Neuronal stem cell (in vitro differentiated cells): Measurements from ENCODE around the gene EMC10.

Source experiments
- DNase-seq: peaks from one replicate; pipeline ENCODE4 v3.0.0-alpha.2; 2013; ENCODE audit warnings: low spot score
- H2AFZ ChIP-seq: one replicate; pipeline ENCODE4 v1.6.1; 2013; ENCODE audit warnings: mild to moderate bottlenecking, low read length, inconsistent platforms
- H2AK5ac ChIP-seq: 2 replicates; pipeline ENCODE4 v1.6.1; 2013; ENCODE audit warnings: low read depth, mild to moderate bottlenecking, inconsistent platforms, low read length, moderate library complexity, mixed read lengths
- H2BK120ac ChIP-seq: 2 replicates; pipeline ENCODE4 v1.6.1; 2013; ENCODE audit warnings: low read depth, mild to moderate bottlenecking, inconsistent platforms, low read length, moderate library complexity, mixed read lengths
- H2BK12ac ChIP-seq: one replicate; pipeline ENCODE4 v1.6.1; 2013; ENCODE audit warnings: low read length, inconsistent platforms
- H2BK15ac ChIP-seq: 2 replicates; pipeline ENCODE4 v1.6.1; 2013; ENCODE audit warnings: mild to moderate bottlenecking, low read length, inconsistent platforms, mixed read lengths
- H2BK5ac ChIP-seq: one replicate; pipeline ENCODE4 v1.6.1; 2013; ENCODE audit warnings: inconsistent platforms, mild to moderate bottlenecking, low read length, moderate library complexity
- H3K14ac ChIP-seq: one replicate; pipeline ENCODE4 v1.6.1; 2013; ENCODE audit warnings: low read length, inconsistent platforms
- H3K18ac ChIP-seq: 2 replicates; pipeline ENCODE4 v1.6.1; 2013; ENCODE audit warnings: low read length, inconsistent platforms
- H3K23ac ChIP-seq: 2 replicates; pipeline ENCODE4 v1.6.1; 2013; ENCODE audit warnings: low read depth, mild to moderate bottlenecking, mixed read lengths, low read length, inconsistent platforms; ENCODE audit not compliant: poor library complexity
- H3K27ac ChIP-seq: replicated peaks from 3 replicates; pipeline ENCODE4 v1.5.1; 2013; ENCODE audit warnings: low read length, inconsistent platforms
- H3K27me3 ChIP-seq, 3 experiments: 2 replicates each; pipeline ENCODE4 v1.6.1; 2013; ENCODE audit warnings: low read length in 3 of 3, mild to moderate bottlenecking in 2 of 3, inconsistent platforms in 1 of 3, low read depth in 1 of 3, mixed read lengths in 1 of 3, moderate library complexity in 1 of 3; ENCODE audit not compliant: control insufficient read depth in 3 of 3, insufficient read depth in 3 of 3
- H3K36me3 ChIP-seq, 2 donors: replicated peaks in 1 of 2; 2 replicates each; pipeline ENCODE4 v1.6.1; 2013; ENCODE audit warnings: low read length in 2 of 2; ENCODE audit not compliant: control insufficient read depth in 2 of 2, insufficient read depth in 2 of 2
- H3K4ac ChIP-seq: 2 replicates; pipeline ENCODE4 v1.6.1; 2013; ENCODE audit warnings: inconsistent platforms, mild to moderate bottlenecking, low read length, moderate library complexity
- H3K4me1 ChIP-seq, 2 donors: 1 replicate in 1 of 2; 2 replicates in 1 of 2; pipeline ENCODE4 v1.6.1; 2013; ENCODE audit warnings: low read length in 2 of 2, low read depth in 1 of 2; ENCODE audit not compliant: control insufficient read depth in 2 of 2, insufficient read depth in 1 of 2
- H3K4me2 ChIP-seq: one replicate; pipeline ENCODE4 v1.6.1; 2013; ENCODE audit warnings: mild to moderate bottlenecking, low read length, inconsistent platforms; ENCODE audit not compliant: insufficient read depth, poor library complexity, severe bottlenecking
- H3K4me3 ChIP-seq, 2 donors: 2 replicates each; pipeline ENCODE4 v1.5.1; 2013; ENCODE audit warnings: low read length in 2 of 2, mild to moderate bottlenecking in 2 of 2, inconsistent platforms in 1 of 2, moderate library complexity in 1 of 2
- H3K79me1 ChIP-seq: one replicate; pipeline ENCODE4 v1.6.1; 2013; ENCODE audit warnings: low read depth, mild to moderate bottlenecking, inconsistent platforms, low read length, moderate library complexity
- H3K9ac ChIP-seq: one replicate; pipeline ENCODE4 v1.6.1; 2013; ENCODE audit warnings: mild to moderate bottlenecking, low read depth, low read length, inconsistent platforms; ENCODE audit not compliant: poor library complexity
- H3K9me3 ChIP-seq, 2 donors: replicated peaks in 1 of 2; 2 replicates each; pipeline versions ENCODE3 to v1.6.1; 2013; ENCODE audit warnings: low read length in 2 of 2, mild to moderate bottlenecking in 2 of 2, inconsistent platforms in 1 of 2, low read depth in 1 of 2, mixed read lengths in 1 of 2, moderate library complexity in 1 of 2; ENCODE audit not compliant: control insufficient read depth in 2 of 2, insufficient read depth in 1 of 2
- H4K8ac ChIP-seq: one replicate; pipeline ENCODE4 v1.6.1; 2013; ENCODE audit warnings: low read depth, mild to moderate bottlenecking, inconsistent platforms, low read length, moderate library complexity
- H4K91ac ChIP-seq: one replicate; pipeline ENCODE4 v1.6.1; 2013; ENCODE audit warnings: low read length, low read depth, mild to moderate bottlenecking, inconsistent platforms; ENCODE audit not compliant: poor library complexity
- WGBS, 2 donors: extraction: QIAGEN DNeasy Blood & Tissue Kit; methylation state at CpG; one replicate each; pipeline ENCODE4 v1.1.7; 2013; ENCODE audit warnings: missing lambda C conversion rate in 2 of 2, mixed read lengths in 1 of 2; ENCODE audit not compliant: insufficient read length in 2 of 2, insufficient replicate concordance in 1 of 2; ENCODE audit errors: extremely low coverage in 2 of 2; 5-methylcytosine and 5-hydroxymethylcytosine counted together

Gene EMC10

GRCh38 chr19:50476907-50477238 lies 566 bp downstream of the EMC10 start:
- no CpG with 5 or more reads among the region's 20 CpGs for WGBS, 2 donors
- H3K79me1 ChIP-seq, result peaks cover 5% of the 10 kb centered on the region
- H2AK5ac ChIP-seq, result no peak overlapping the region
- peak overlapping the region; percentile 46 to 97 for H3K4me3 ChIP-seq
- no peak overlapping the region for H2BK15ac ChIP-seq
- no peak overlapping the region for H3K27ac ChIP-seq
- no peaks in the 10 kb centered on the region for H3K4me1 ChIP-seq
- H3K14ac ChIP-seq, result no peak overlapping the region
- H2AFZ ChIP-seq, result peak overlapping the region; percentile 100
- H4K8ac ChIP-seq, result no peak overlapping the region
- peaks cover 0 to 15% (median 0%) of the 10 kb centered on the region in 3 experiments for H3K27me3 ChIP-seq
- no peak overlapping the region for H4K91ac ChIP-seq
- no peak overlapping the region for H2BK12ac ChIP-seq
- peak overlapping the region; percentile 69 for H3K4me2 ChIP-seq
- peak overlapping the region; percentile 12 for H3K23ac ChIP-seq
- H3K18ac ChIP-seq, result no peak overlapping the region
- peaks cover 5 to 31% of the 10 kb centered on the region in 2 donors for H3K9me3 ChIP-seq
- H2BK120ac ChIP-seq, result no peak overlapping the region
- no peak overlapping the region for H3K4ac ChIP-seq
- peaks cover 14 to 25% of the 10 kb centered on the region in 2 donors for H3K36me3 ChIP-seq
- H3K9ac ChIP-seq, result no peak overlapping the region
- DNase-seq, result no peak
- H2BK5ac ChIP-seq, result no peak overlapping the region

DNA sequence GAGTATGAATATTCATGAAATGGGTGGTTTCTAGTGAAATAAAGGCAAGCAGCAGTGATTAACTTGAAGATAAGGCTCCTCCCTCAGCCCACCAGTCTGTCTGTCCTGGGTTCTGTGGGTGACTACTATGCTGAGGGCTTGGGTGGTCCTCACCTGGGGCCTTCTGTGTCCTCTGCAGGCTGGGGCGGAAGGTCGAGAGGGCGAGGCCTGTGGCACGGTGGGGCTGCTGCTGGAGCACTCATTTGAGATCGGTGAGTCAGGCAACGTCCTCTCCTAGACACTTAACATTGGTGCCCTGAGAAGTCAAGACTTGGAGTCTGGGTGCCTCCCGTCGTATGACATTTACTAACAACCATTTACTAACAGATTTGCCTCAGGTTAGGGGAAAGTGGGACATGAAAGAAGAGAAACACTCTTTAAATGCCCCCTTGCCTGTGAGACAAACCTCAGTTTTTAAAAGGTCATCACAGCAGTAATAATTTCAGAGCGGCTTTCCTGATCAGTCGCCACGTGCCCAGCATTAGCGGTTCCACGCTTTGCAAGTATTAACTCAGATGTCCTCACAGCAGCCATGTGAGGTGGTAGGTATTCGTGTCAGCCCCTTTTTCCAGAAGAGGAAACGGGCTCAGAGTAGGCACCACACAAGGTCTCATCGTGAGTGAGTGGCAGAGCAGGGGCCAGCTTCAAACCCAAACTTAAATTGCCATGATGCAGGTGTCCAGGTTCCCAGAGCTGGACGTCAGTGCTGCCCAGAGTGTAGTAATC lies 1.6 kb downstream of the EMC10 start:
- WGBS, 2 donors, result no CpG with 5 or more reads among the region's 17 CpGs
- Histone ChIP-seq H3K4me3 (no peak overlapping the region), H3K36me3 (peaks cover 14 to 29% of the 10 kb centered on the region in 2 donors)

GRCh38 chr19:50478901-50479715 lies 2.8 kb downstream of the EMC10 start:
- no peak overlapping the region for H2AK5ac ChIP-seq
- H2BK12ac ChIP-seq, result no peak overlapping the region
- WGBS, 2 donors, result no CpG with 5 or more reads among the region's 19 CpGs

More for the DNA sequence above, 1.6 kb downstream of the EMC10 start:
- no peak overlapping the region for H3K14ac ChIP-seq
- no peak overlapping the region for H3K4me2 ChIP-seq
- no peak overlapping the region for H3K9ac ChIP-seq
- peaks cover 5% of the 10 kb centered on the region for H3K79me1 ChIP-seq
- H4K91ac ChIP-seq, result no peak overlapping the region
- no peak overlapping the region for H2AK5ac ChIP-seq
- no peak for DNase-seq
- no peak overlapping the region for H3K18ac ChIP-seq
- H3K9me3 ChIP-seq, result peaks cover 5 to 31% of the 10 kb centered on the region in 2 donors
- peaks cover 0 to 15% (median 0%) of the 10 kb centered on the region in 3 experiments for H3K27me3 ChIP-seq
- H2BK15ac ChIP-seq, result no peak overlapping the region
- no peak overlapping the region for H3K23ac ChIP-seq
- no peak overlapping the region for H2BK5ac ChIP-seq
- no peak overlapping the region for H3K27ac ChIP-seq
- no peaks in the 10 kb centered on the region for H3K4me1 ChIP-seq
- H3K4ac ChIP-seq, result no peak overlapping the region
- no peak overlapping the region for H2AFZ ChIP-seq
- no peak overlapping the region for H2BK120ac ChIP-seq
- no peak overlapping the region for H2BK12ac ChIP-seq
- no peak overlapping the region for H4K8ac ChIP-seq

GRCh38 chr19:50479761-50480251 lies 3.5 kb downstream of the EMC10 start:
- Histone ChIP-seq H3K9me3 (peaks cover 5 to 31% of the 10 kb centered on the region in 2 donors), H3K14ac (no peak overlapping the region), H4K8ac (no peak overlapping the region), H2BK120ac (no peak overlapping the region), H3K9ac (no peak overlapping the region), H3K4me1 (no peaks in the 10 kb centered on the region), H2BK12ac (no peak overlapping the region), H2AFZ (no peak overlapping the region), H3K27ac (no peak overlapping the region), H4K91ac (no peak overlapping the region), H2BK5ac (no peak overlapping the region), H3K4ac (no peak overlapping the region), H3K4me2 (no peak overlapping the region), H3K79me1 (peaks cover 5% of the 10 kb centered on the region), H3K18ac (no peak overlapping the region), H3K4me3 (no peak overlapping the region), H2BK15ac (no peak overlapping the region), H3K23ac (no peak overlapping the region), H3K27me3 (peaks cover 0 to 15% (median 0%) of the 10 kb centered on the region in 3 experiments), H3K36me3 (peaks cover 18 to 36% of the 10 kb centered on the region in 2 donors), H2AK5ac (no peak overlapping the region)
- no CpG with 5 or more reads among the region's 16 CpGs for WGBS, 2 donors
- no peak for DNase-seq

More at GRCh38 chr19:50478901-50479715, 2.8 kb downstream of the EMC10 start:
- Histone ChIP-seq H3K14ac (no peak overlapping the region), H3K4ac (no peak overlapping the region), H3K9me3 (peaks cover 5 to 31% of the 10 kb centered on the region in 2 donors), H3K4me3 (no peak overlapping the region), H3K27ac (no peak overlapping the region), H2BK15ac (no peak overlapping the region), H4K8ac (no peak overlapping the region), H3K79me1 (peaks cover 5% of the 10 kb centered on the region), H3K27me3 (peaks cover 0 to 15% (median 0%) of the 10 kb centered on the region in 3 experiments), H3K18ac (peak overlapping the region; percentile 27), H2BK120ac (no peak overlapping the region), H4K91ac (no peak overlapping the region), H3K9ac (peak overlapping the region; percentile 2), H2AFZ (no peak overlapping the region), H2BK5ac (no peak overlapping the region), H3K23ac (no peak overlapping the region), H3K4me1 (no peaks in the 10 kb centered on the region), H3K4me2 (no peak overlapping the region), H3K36me3 (peaks cover 18 to 34% of the 10 kb centered on the region in 2 donors)
- no peak for DNase-seq
